ENCODE data around the gene TROAP.

DNA sequence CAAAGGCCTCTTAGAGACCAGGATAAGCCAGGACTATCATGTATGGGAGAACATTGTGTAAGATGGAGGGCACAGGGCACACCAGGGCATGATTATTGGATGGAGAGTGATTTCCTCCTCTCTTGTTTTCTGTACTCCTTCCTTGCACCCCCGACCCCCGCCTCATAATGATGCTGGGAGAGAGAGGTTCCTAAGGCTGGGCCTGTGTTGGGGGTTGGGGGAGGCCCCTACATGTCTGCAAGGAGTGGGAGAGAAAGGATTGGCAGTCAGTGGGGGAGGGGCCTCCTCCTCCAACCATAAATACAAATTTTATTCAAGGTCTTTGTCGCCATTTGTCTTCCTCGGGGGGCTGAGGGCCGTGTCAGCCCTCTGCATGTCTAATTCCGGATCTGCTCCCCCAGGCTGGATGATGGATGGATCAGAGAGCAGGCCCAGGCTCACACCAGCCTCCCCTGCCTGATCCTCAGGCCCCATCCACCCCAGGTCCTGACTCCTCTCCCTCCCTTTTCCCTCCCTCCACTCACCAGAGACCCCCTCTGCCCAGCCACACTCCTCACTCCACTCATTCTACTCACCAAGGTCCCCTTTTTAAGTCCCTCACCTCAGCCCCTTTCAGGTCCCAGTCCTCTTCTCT lies 15.9 kb downstream of the TROAP start:
- TF ChIP-seq FOXM1 (IDR thresholded peaks at IDR 0.05; ENCODE audit: borderline replicate concordance) (no peak), TARDBP (IDR thresholded peaks at IDR 0.05) (no peak), BHLHE40 (IDR thresholded peaks at IDR 0.05; ENCODE audit: borderline replicate concordance) (no peak), SUZ12 (IDR thresholded peaks at IDR 0.05) (no peak), FOXA1 (IDR thresholded peaks at IDR 0.05) (no peak), ZNF384 (IDR thresholded peaks at IDR 0.05) (no peak), NFRKB (IDR thresholded peaks at IDR 0.05) (no peak), SP1 (IDR thresholded peaks at IDR 0.05) (no peak), FOXK2 (IDR thresholded peaks at IDR 0.05) (no peak), ELF4 (IDR thresholded peaks at IDR 0.05) (no peak)
